Activated CD4-positive, alpha-beta T cell treated with anti-CD3 and anti-CD28 coated beads for 1 hour (primary cell): ENCODE measurements around the gene FAM241B.

Experiments used
- DNase-seq: peaks from one replicate; pipeline ENCODE4 v3.0.0-alpha.2; 2020

FAM241B gene

GRCh38 chr10:69649786-69650550 lies 19.9 kb downstream of the FAM241B start:
- DNase-seq = no peak

- DNase-seq = no peak
Observed at GRCh38 chr10:69650589-69651261, 20.7 kb downstream of the FAM241B start.

- DNase-seq = no peak
Observed at GRCh38 chr10:69651362-69651761, 21.3 kb downstream of the FAM241B start.

GRCh38 chr10:69652111-69652856 lies 22.2 kb downstream of the FAM241B start:
- no peak for DNase-seq

GRCh38 chr10:69652857-69653199 lies 22.8 kb downstream of the FAM241B start:
- no peak for DNase-seq

- DNase-seq = no peak
Observed at GRCh38 chr10:69653561-69653960, 23.5 kb downstream of the FAM241B start.

GRCh38 chr10:69655124-69655867 lies 25.2 kb downstream of the FAM241B start:
- DNase-seq = no peak

- no peak for DNase-seq
Observed at GRCh38 chr10:69655868-69656555, 26.0 kb downstream of the FAM241B start.

GRCh38 chr10:69656742-69657269 lies 26.8 kb downstream of the FAM241B start:
- DNase-seq = no peak

- DNase-seq = no peak
Observed at GRCh38 chr10:69657430-69657829, 27.4 kb downstream of the FAM241B start.

GRCh38 chr10:69657866-69658265 lies 27.8 kb downstream of the FAM241B start:
- no peak for DNase-seq

GRCh38 chr10:69659241-69660038 lies 29.4 kb downstream of the FAM241B start:
- DNase-seq = no peak

- DNase-seq = no peak
Observed at GRCh38 chr10:69660296-69660695, 30.2 kb downstream of the FAM241B start.

- no peak for DNase-seq
Observed at GRCh38 chr10:69661414-69662172, 31.5 kb downstream of the FAM241B start.

GRCh38 chr10:69662173-69662877 lies 32.3 kb downstream of the FAM241B start:
- no peak for DNase-seq

GRCh38 chr10:69662901-69663300 lies 32.9 kb downstream of the FAM241B start:
- DNase-seq = no peak

- DNase-seq = no peak
Observed at GRCh38 chr10:69663369-69663947, 33.4 kb downstream of the FAM241B start.

GRCh38 chr10:69665474-69666320 lies 35.6 kb downstream of the FAM241B start:
- DNase-seq = no peak

- DNase-seq = no peak
Observed at GRCh38 chr10:69666756-69667155, 36.7 kb downstream of the FAM241B start.
